HG02798 (cell line): ENCODE results near the gene DCPS.
"Not testable (repeated sequence)": the region's sequence is repeated elsewhere in the genome, so short reads cannot be mapped to it uniquely, and the experiment has no call there.

Source experiments
- ATAC-seq: cut with Tn5 transposase; IDR thresholded peaks from one replicate; pipeline ENCODE4 v1.9.1; 2021; ENCODE audit warnings: mild to moderate bottlenecking; ENCODE audit not compliant: unreplicated experiment, poor library complexity

Gene DCPS

GRCh38 chr11:126394036-126394435 is 90.2 kb downstream of the DCPS start:
- no peak for ATAC-seq

GRCh38 chr11:126394634-126395072 is 90.8 kb downstream of the DCPS start:
- ATAC-seq: not testable (repeated sequence)
